Pancreas (tissue), 10 donors: ENCODE data around the gene KCNE3. TPM values are rescaled to one million over a fixed set of nuclear protein-coding genes. Genes with fewer than 3 reads are reported as not detected.

Source experiments
- ATAC-seq, 4 donors: fragments of 200-7000 bp; cut with Tn5 transposase; one replicate each; pipeline versions ENCODE4 v1.8.0 to v1.9.1; 2020; ENCODE audit warnings: mild to moderate bottlenecking in 4 of 4, moderate library complexity in 4 of 4
- DNase-seq, 6 donors: peaks; one replicate each; pipeline ENCODE4 v3.0.0-alpha.2; 2020
- FAIRE-seq: peaks from 2 replicates; lab custom pipeline; 2012; peaks lifted over from hg19 to GRCh38; lab: Jason Lieb, UNC
- H3K27ac ChIP-seq, 4 donors: fragments of 200-600 bp; sonication (generic); 1 replicate in 3 of 4; 2 replicates in 1 of 4; pipeline versions ENCODE4 v1.5.0 to v1.8.0; 2020
- H3K27me3 ChIP-seq, 4 donors: fragments of 200-600 bp; one replicate each; pipeline ENCODE4 v1.8.0; 2021
- H3K36me3 ChIP-seq, 3 donors: fragments of 200-600 bp; sonication (generic) in 1 of 3; one replicate each; pipeline versions ENCODE4 v1.5.0 to v1.8.0; 2020 to 2021
- H3K4me1 ChIP-seq, 3 donors: fragments of 200-600 bp; one replicate each; pipeline ENCODE4 v1.8.0; 2021
- H3K4me3 ChIP-seq, 4 donors: fragments of 200-600 bp; sonication (generic) in 2 of 4; one replicate each; pipeline versions ENCODE4 v1.5.0 to v1.8.0; 2020 to 2021
- H3K9me3 ChIP-seq, 4 donors: fragments of 200-600 bp; one replicate each; pipeline ENCODE4 v1.8.0; 2021
- CTCF ChIP-seq, 4 donors: fragments of 200-600 bp; sonication (generic) in 3 of 4; IDR thresholded peaks; one replicate each; pipeline versions ENCODE4 v1.5.0 to v1.8.0; 2021; ENCODE audit warnings: antibody characterized with exemption in 4 of 4
- WGBS, 2 donors: extraction: QIAGEN DNeasy Blood & Tissue Kit; methylation state at CpG; one replicate each; pipeline ENCODE4 v1.1.7; 2013; 5-methylcytosine and 5-hydroxymethylcytosine counted together
- intact Hi-C, 3 donors: fragments of 100-400 bp; cut with DNase I; formaldehyde crosslinking; loops; one replicate each; pipeline versions ENCODE4 v1.11.1 to v1.14.2; 2022
- polyA plus RNA-seq, 2 donors: library from polyadenylated mRNA; stranded (reverse); fragments of 200-250 nt; gene quantifications; one replicate each; pipeline ENCODE4 v1.2.3, GENCODE V29; 2013
- total RNA-seq, 6 donors: library from RNA; stranded (reverse); fragmentation: NEBNext Ultra II Directional in 4 of 6; extraction: Animal tissue kit (Norgen Biotek cat#: 25700) in 4 of 6; gene quantifications; one replicate each; pipeline versions ENCODE4 v1.2.1 to v1.2.4, GENCODE V29; 2021 to 2023
- donor health status: healthy with polysubstance abuse.
- donor health status: DM: no; HTN: no; CAD: no; lungs with moderate emphysema.
- donor health status: DM: no; HTN: no; CAD: no.
- donor health status: control.
- donor health status: control.
- donor health status: Bipolar disorder and iron deficiency.
- donor health status: DM: yes; HTN: yes; CAD: no.
- donor health status: DM: no; HTN: no; CAD: no.
- donor health status: DM: no; HTN: no; CAD: no.
- donor health status: DM: yes; HTN: yes; CAD: no.

Gene KCNE3
- total and polyA plus RNA-seq, 8 donors: 4.1 to 10.9 (median 5.1) TPM

GRCh38 chr11:74504100-74504691 is 36.8 kb upstream of the KCNE3 start:
- FAIRE-seq: no peak
- Histone ChIP-seq H3K27ac (no peak overlapping the region), H3K27me3 (no peaks in the 10 kb centered on the region), H3K36me3 (no peaks in the 10 kb centered on the region), H3K9me3 (no peaks in the 10 kb centered on the region), H3K4me1 (no peaks in the 10 kb centered on the region), H3K4me3 (no peak overlapping the region)
- 91 to 100% methylated on average over 1 of the region's 1 CpG for whole genome bisulfite sequencing, 2 donors
- no peak for ATAC-seq
- DNase-seq: no peak
- no peak for TF ChIP-seq CTCF (IDR thresholded peaks at IDR 0.05)
- intact Hi-C loops: no loop called here

GRCh38 chr11:74494916-74495315 is 27.6 kb upstream of the KCNE3 start:
- 93 to 96% methylated on average over 1 of the region's 1 CpG for WGBS, 2 donors
- Histone ChIP-seq H3K4me3 (no peak overlapping the region), H3K27ac (peak overlapping the region in 1 of 4 donors; percentile 100), H3K4me1 (peaks cover 0 to 6% (median 0%) of the 10 kb centered on the region in 3 donors), H3K36me3 (no peaks in the 10 kb centered on the region), H3K27me3 (no peaks in the 10 kb centered on the region), H3K9me3 (no peaks in the 10 kb centered on the region)
- ATAC-seq (no peak), DNase-seq (no peak), FAIRE-seq (no peak)
- TF ChIP-seq CTCF (IDR thresholded peaks at IDR 0.05): no peak
- intact Hi-C loops: no loop called here

- WGBS, 2 donors: 2 to 4% methylated on average over 14 of the region's 14 CpGs
Observed at GRCh38 chr11:74493791-74494630, 26.7 kb upstream of the KCNE3 start.

GRCh38 chr11:74492974-74493790 is 25.8 kb upstream of the KCNE3 start, which contains the start of gene LIPT2:
Gene LIPT2 (minus strand): TSS chr11:74493724. CDS start chr11:74493703, 21 bp downstream.
- WGBS, 2 donors: 0% methylated on average over 75 to 94 of the region's 94 CpGs
- ATAC-seq: peak; percentile 95 to 99 (median 96)
- Histone ChIP-seq H3K27ac (peak within 1 kb of the TSS; percentile 98 to 100 (median 100)), H3K4me3 (peak within 1 kb of the TSS; percentile 69 to 97 (median 76)), H3K27me3 (no peaks in the 10 kb centered on the region), H3K36me3 (no peaks in the 10 kb centered on the region), H3K9me3 (no peaks in the 10 kb centered on the region), H3K4me1 (peaks cover 0 to 6% (median 0%) of the 10 kb centered on the region in 3 donors)
- peak; percentile 5 for FAIRE-seq
- intact Hi-C loops: no loop called here
- no peak for TF ChIP-seq CTCF (IDR thresholded peaks at IDR 0.05)
- DNase-seq: peak; percentile 96 to 99 (median 98)

More at GRCh38 chr11:74493791-74494630, 26.7 kb upstream of the KCNE3 start:
- H3K4me3 ChIP-seq: peak overlapping the region; percentile 69 to 97 (median 76)
- intact Hi-C loops: no loop called here
- peak in 2 of 6 donors; percentile 8 to 16 for DNase-seq
- H3K4me1 ChIP-seq: peaks cover 0 to 6% (median 0%) of the 10 kb centered on the region in 3 donors
- no peaks in the 10 kb centered on the region for H3K36me3 ChIP-seq
- no peak for TF ChIP-seq CTCF (IDR thresholded peaks at IDR 0.05)
- H3K27me3 ChIP-seq: no peaks in the 10 kb centered on the region
- H3K27ac ChIP-seq: peak overlapping the region; percentile 98 to 100 (median 100)
- no peaks in the 10 kb centered on the region for H3K9me3 ChIP-seq
- no peak for FAIRE-seq
- peak in 1 of 4 donors; percentile 5 for ATAC-seq
